ENCODE results near the gene KRTAP13-2. TPM values are rescaled to one million over a fixed set of nuclear protein-coding genes. Genes with fewer than 3 reads are reported as not detected.

The KRTAP13-2 gene
- total and polyA plus RNA-seq, 2 donors (not counting 1 experiment from before 2014, with no cell fraction given) = not detected

GRCh38 chr21:30348506-30348905, 23.6 kb downstream of the KRTAP13-2 start, which contains the start of gene KRTAP23-1:
KRTAP23-1 (minus strand) TSS chr21:30348606; CDS start chr21:30348606, 0 bp downstream.
- no peaks in the 10 kb centered on the region for H3K79me2 ChIP-seq (ENCODE audit: control insufficient read depth, insufficient read depth, low read length)
- H3K4me3 ChIP-seq (ENCODE audit: control extremely low read depth in 1 of 5, extremely low read depth in 1 of 5, insufficient read depth in 1 of 5, low read depth in 2 of 5, low read length in 4 of 5) = no peak within 1 kb of the TSS
- ATAC-seq (ENCODE audit: low read depth) (no peak), DNase-seq (no peak)
- H3K4me2 ChIP-seq (replicated peaks; ENCODE audit: low read depth, low read length, poor library complexity, severe bottlenecking) = no peak within 1 kb of the TSS
- ChIA-PET POLR2A (no interaction called here), CTCF (no interaction called here)
- H4K20me1 ChIP-seq (ENCODE audit: control insufficient read depth, insufficient read depth, low read length, poor library complexity, severe bottlenecking) = no peaks in the 10 kb centered on the region
- Mint-ChIP-seq H3K4me3 (no peak within 1 kb of the TSS), H3K27ac (no peak within 1 kb of the TSS), H3K27me3 (no peaks in the 10 kb centered on the region), H3K9me3 (ENCODE audit: insufficient read depth) (no peaks in the 10 kb centered on the region), H3K4me1 (no peaks in the 10 kb centered on the region)
- peaks cover 0 to 7% (median 0%) of the 10 kb centered on the region in 3 donors for H3K9me3 ChIP-seq (ENCODE audit: control extremely low read depth in 1 of 3, control insufficient read depth in 2 of 3, insufficient read depth in 1 of 3, low read length in 2 of 3)
- H3K36me3 ChIP-seq (replicated peaks in 1 of 2; ENCODE audit: control extremely low read depth in 1 of 2, control insufficient read depth in 1 of 2, extremely low read depth in 1 of 2, insufficient read depth in 2 of 2, low read length in 1 of 2) = no peaks in the 10 kb centered on the region
- H3K27me3 ChIP-seq (replicated peaks in 1 of 4; ENCODE audit: control extremely low read depth in 1 of 4, control insufficient read depth in 3 of 4, insufficient read depth in 4 of 4, low read length in 3 of 4) = no peaks in the 10 kb centered on the region
- intact Hi-C loops (cut with micrococcal nuclease) = no loop called here
- no peaks in the 10 kb centered on the region for H3K4me1 ChIP-seq (ENCODE audit: control insufficient read depth in 2 of 2, insufficient read depth in 2 of 2, low read length in 2 of 2)
- H3K9ac ChIP-seq (ENCODE audit: low read length) = no peak within 1 kb of the TSS
- 100% methylated on average over 2 of the region's 4 CpGs for WGBS (ENCODE audit: insufficient coverage)
- no peak within 1 kb of the TSS for H3K27ac ChIP-seq (ENCODE audit: low read length in 2 of 2)
- H2AFZ ChIP-seq (ENCODE audit: insufficient read depth, low read depth, low read length, poor library complexity, severe bottlenecking) = no peak within 1 kb of the TSS
- TF ChIP-seq EZH2 (IDR thresholded peaks at IDR 0.05; ENCODE audit: borderline replicate concordance, insufficient read depth, low read depth, low read length, poor library complexity, severe bottlenecking) (no peak), CTCF (IDR thresholded peaks at IDR 0.05) (no peak)

GRCh38 chr21:30345014-30345413, 27.1 kb downstream of the KRTAP13-2 start:
- Mint-ChIP-seq H3K9me3 (ENCODE audit: insufficient read depth) (no peaks in the 10 kb centered on the region), H3K4me1 (no peaks in the 10 kb centered on the region), H3K27me3 (no peaks in the 10 kb centered on the region), H3K27ac (no peak overlapping the region), H3K4me3 (no peak overlapping the region)
- DNase-seq (no peak), ATAC-seq (ENCODE audit: low read depth) (no peak)
- ChIA-PET POLR2A (no interaction called here), CTCF (no interaction called here)
- TF ChIP-seq CTCF (IDR thresholded peaks at IDR 0.05) = no peak
- TF ChIP-seq EZH2 (IDR thresholded peaks at IDR 0.05; ENCODE audit: borderline replicate concordance, insufficient read depth, low read depth, low read length, poor library complexity, severe bottlenecking) = no peak
- no peaks in the 10 kb centered on the region for H3K4me1 ChIP-seq (ENCODE audit: control insufficient read depth in 2 of 2, insufficient read depth in 2 of 2, low read length in 2 of 2)
- no peak overlapping the region for H3K4me3 ChIP-seq (ENCODE audit: control extremely low read depth in 1 of 5, extremely low read depth in 1 of 5, insufficient read depth in 1 of 5, low read depth in 2 of 5, low read length in 4 of 5)
- no peaks in the 10 kb centered on the region for H3K79me2 ChIP-seq (ENCODE audit: control insufficient read depth, insufficient read depth, low read length)
- H3K36me3 ChIP-seq (replicated peaks in 1 of 2; ENCODE audit: control extremely low read depth in 1 of 2, control insufficient read depth in 1 of 2, extremely low read depth in 1 of 2, insufficient read depth in 2 of 2, low read length in 1 of 2) = no peaks in the 10 kb centered on the region
- H3K4me2 ChIP-seq (replicated peaks; ENCODE audit: low read depth, low read length, poor library complexity, severe bottlenecking) = no peak overlapping the region
- intact Hi-C loops (cut with micrococcal nuclease) = no loop called here
- peaks cover 0 to 7% (median 0%) of the 10 kb centered on the region in 3 donors for H3K9me3 ChIP-seq (ENCODE audit: control extremely low read depth in 1 of 3, control insufficient read depth in 2 of 3, insufficient read depth in 1 of 3, low read length in 2 of 3)
- H2AFZ ChIP-seq (ENCODE audit: insufficient read depth, low read depth, low read length, poor library complexity, severe bottlenecking) = no peak overlapping the region
- H3K9ac ChIP-seq (ENCODE audit: low read length) = no peak overlapping the region
- H3K27ac ChIP-seq (ENCODE audit: low read length in 2 of 2) = no peak overlapping the region
- no peaks in the 10 kb centered on the region for H4K20me1 ChIP-seq (ENCODE audit: control insufficient read depth, insufficient read depth, low read length, poor library complexity, severe bottlenecking)
- no CpG with 5 or more reads among the region's 2 CpGs for WGBS (ENCODE audit: insufficient coverage)
- H3K27me3 ChIP-seq (replicated peaks in 1 of 4; ENCODE audit: control extremely low read depth in 1 of 4, control insufficient read depth in 3 of 4, insufficient read depth in 4 of 4, low read length in 3 of 4) = no peaks in the 10 kb centered on the region

Data from B cell (primary cell).